Activated CD4-positive, alpha-beta T cell treated with anti-CD3 and anti-CD28 coated beads for 24 hours (primary cell): ENCODE measurements around the gene ATP6V0A4.
A peak's percentile ranks its signal among the peaks of the same experiment; 100 is the strongest.
"Not testable (repeated sequence)": the region's sequence is repeated elsewhere in the genome, so short reads cannot be mapped to it uniquely, and the experiment has no call there.

ENCODE experiments used
- DNase-seq, 2 donors: peaks; one replicate each; pipeline ENCODE4 v3.0.0-alpha.2; 2020; ENCODE audit warnings: low read depth in 2 of 2

The ATP6V0A4 gene

DNA sequence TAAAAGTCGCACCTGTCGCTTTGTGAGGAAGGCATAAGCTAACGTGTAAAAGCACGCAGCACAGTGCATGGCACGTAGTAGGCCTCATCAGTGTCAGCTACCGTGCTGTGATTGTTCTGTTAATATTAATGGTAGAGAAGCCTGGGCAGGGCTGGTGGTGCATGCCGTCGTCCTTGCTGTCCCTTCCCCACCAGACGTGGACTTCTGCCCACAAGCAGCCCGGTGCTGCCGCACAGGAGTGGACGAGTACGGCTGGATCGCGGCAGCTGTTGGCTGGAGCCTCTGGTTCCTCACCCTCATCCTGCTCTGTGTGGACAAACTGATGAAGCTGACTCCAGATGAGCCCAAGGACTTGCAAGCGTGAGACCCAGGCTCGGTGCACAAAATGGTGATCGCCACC lies 4.7 kb upstream of the ATP6V0A4 start:
- DNase-seq: no peak

DNA sequence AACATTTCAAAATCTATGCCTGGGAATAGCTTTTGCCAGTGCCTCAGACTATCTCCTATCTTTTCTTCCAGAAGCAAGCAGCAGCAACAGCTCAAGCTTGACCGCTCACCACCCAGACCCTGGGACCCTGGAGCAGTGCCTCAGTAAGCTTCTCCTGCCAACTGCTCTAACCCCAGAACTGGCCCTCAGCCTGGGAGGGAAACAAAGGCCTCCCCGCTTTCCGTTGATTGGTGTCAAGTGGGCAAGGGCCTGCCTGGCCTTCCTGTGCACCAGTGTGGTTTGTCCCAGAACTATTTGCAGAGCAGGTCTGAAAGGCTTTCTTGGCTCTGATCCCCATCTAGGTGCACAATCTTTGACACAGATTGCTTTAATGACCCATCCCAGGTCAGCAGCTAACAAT lies 3.3 kb upstream of the ATP6V0A4 start:
- no peak for DNase-seq

DNA sequence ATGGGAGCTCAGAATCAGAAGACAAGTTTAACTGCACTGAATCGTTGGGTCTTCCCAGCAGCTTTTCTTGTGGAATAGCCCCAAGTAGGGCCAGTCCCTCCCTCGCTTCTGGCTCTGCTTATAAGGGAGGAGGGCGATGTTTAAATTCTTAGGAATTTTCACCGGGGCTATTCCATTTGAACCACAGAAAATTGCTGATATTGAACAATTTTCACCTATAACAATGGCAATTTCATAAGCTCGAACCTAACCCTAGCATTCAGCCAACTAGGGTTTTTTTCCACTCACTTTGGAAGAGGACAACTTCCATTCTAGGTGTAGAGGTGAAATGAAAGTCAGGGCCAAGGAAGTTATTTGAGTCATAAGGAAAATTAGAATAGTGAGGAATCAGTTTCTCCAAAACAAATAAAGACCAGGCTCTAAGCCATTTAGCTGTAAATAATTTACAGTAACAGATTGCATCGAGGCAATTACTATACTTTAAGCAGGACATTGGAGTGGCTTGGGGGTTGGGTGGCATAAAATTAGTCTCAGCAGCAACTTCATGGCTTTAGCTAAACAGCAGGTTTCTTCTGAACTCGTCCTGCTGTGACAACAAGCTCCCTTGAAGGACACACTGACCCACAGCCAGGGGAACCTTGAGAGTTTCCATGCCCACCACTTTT lies 1.5 kb upstream of the ATP6V0A4 start:
- no peak for DNase-seq

DNA sequence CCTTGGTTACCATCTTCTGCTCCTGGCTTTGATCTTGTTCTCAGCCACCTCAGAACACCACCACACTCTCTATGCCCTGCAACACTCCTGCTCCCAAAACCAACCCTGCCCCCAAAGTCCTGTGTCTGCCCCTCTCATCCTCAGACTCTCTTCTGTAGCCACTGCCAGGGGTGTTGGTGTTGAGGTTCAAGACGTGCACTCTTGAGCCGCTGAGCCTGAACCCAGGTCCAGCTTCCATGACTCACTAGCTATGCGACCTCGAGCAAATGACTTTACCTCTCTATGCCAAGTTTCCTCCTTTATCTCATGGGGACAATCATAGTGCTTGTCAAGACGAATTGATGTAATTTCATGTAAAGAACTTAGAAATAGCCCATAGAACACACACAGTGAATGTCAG lies 840 bp upstream of the ATP6V0A4 start:
- no peak for DNase-seq

DNA sequence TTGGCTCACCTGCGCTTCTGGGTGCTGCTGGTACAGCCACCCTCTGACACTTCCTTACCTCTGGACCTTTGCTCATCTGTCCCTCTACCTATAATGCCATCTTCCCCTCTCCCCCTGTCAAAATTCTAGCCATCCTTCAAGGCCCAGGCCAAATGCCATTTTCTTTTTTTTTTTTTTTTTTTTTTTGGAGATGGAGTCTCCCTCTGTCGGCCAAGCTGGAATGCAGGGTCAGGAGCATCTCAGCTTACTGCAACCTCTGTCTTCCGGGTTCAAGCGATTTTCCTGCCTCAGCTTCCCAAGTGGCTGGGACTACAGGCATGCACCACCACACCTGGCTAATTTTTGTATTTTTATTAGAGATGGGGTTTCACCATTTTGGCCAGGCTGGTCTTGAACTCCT lies 950 bp downstream of the ATP6V0A4 start:
- DNase-seq: not testable (repeated sequence)

DNA sequence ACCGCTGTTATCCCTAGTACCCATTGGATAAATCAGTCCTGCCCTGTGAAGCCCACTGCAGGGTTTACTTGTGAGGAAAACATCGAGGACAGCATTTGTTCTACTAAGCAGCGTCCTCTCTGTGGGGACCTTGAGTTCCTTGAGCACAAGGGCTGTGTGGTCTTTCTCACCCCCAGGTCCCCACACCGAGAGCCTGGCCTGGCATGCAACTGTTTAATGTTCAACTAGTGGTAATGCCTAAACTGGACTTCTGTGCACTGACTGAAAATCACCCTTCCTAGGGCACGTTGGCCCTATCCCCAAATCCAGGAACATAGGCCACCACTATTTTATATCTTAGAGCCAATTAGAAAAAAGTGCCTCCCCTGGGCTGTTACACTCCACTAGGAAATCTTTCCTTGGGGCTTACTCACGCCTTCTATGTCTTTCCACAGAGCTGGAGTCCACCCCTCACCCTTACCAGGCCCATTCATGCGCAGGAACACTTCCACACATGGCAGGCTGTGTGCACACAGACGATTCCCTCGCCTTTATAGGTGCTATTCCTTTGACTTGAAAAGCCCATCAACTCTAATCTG lies 1.9 kb downstream of the ATP6V0A4 start:
- DNase-seq: no peak

DNA sequence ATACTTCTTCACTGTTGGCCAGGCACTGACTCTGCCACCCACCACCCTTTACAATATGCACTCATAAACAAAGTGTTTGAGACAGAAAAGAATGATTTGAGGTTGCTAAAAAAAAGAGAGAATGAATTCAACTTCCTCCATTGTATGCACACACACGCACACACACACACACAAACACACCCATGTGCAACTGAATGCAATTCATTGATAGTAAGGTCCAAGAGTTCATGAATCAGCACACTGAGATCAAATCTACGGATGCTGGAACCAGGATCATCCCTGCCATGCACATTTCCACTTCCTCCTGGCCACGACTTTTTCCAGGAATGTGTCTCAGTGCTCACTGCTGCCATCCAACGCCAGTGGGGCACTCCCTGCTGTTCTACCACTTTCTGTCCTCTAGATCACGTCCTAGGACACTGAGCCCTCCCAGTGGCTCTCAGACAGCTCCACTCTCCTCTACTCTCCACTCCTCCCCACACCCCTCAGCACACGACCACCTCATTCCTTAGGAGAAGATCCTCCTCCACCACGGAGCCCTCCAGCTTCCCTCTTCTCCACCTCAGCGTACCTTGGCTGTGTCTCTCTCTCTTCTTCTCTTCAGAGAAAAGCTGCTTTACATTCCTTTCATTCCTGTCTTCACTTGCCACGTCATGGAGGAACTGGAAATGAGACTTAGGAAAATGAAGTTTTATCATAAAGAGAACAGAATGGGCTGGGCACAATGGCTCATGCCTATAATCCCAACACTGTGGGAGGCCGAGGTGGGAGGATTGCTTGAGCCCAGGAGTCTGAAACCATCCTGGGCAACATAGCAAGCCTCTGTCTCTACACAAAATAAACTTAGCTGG lies 12.2 kb downstream of the ATP6V0A4 start:
- no peak for DNase-seq

DNA sequence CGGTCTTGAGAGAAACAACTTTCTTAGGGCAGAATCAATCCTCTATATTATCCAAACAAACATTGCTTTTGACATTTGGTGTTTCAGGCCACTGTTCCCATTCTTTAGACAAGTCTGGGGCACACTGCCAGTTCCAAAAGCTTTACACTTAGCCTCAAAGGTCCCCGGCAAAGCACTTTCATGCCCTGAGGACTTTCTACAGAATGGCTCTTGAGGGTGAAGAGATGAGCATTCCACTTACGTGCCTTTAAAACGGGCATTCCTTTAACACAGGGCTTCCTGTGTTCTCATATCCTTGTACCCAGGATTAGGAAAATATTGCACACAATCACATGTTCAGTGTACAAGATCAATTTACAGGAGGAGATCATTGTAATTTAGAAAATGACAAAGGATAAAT lies 13.3 kb downstream of the ATP6V0A4 start:
- DNase-seq: no peak

DNA sequence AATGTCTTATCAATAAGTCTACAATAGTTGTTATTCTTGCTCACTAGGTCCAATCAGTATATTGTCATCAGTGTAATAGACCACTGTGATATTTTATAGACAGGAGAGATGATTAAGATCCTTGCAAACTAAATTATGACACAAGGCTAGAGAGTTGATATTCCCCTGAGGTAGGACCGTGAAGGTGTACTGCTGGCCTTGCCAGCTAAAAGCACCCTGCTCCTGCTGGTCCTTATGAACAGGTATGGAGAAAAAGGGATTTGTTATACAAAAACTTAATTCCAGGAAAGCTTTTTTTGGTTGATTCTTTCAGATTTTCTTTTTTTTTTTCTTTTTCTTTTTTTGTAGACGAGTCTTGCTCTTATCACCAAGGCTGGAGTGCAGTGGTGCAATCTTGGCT lies 17.0 kb downstream of the ATP6V0A4 start:
- DNase-seq: no peak

DNA sequence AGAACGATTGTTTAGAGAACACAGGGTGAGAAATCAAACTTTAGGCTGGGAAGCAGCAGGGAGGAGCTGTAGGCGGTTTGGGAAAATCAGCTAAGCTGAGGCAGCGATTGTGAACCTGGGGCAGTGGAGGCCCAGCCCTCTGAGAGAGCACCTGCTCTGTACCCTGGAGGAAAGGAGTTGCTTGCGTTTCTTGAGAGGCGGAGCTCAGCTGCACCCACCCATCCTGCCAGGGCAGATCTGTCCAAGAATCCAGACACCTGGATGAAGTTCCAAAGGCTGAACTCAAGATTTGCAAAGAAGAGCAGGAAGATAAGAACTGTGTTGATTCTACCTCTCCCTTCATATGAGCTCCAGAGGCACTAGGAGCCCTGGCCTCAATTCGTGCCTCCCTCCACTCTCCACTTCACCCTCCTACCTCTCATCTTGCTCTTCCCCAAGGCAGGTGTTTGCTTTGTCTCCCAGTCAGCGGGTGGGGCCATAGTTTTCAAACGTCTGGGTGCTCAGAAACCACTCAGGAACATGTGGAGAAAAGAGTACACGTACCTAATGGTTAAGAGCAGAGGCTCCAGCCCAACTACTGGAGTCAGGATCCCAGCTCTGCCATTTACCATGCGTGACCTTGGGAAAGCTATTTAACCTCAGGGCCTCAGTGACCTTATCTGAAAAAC lies 21.7 kb downstream of the ATP6V0A4 start:
- no peak for DNase-seq

DNA sequence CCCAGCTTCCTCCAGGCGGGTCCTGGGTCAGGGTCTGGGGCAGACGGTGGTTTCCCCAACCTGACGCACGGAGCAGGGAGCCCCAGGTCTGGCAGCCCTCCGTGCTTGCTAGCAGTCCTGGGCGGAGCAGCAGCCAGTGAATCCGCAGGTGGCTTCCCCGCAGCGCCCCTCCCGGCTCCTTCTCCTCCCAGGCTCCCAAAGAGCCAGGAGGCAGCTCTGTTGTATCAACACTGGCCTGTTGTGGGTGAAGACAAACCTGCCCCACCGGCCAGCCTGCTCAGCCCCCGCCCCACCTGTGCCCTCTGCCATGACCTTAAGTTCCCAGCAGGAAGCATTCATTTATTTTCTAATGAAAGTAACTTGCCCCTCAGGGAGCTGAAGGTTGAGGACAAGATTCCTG lies 24.2 kb downstream of the ATP6V0A4 start:
- DNase-seq: no peak

DNA sequence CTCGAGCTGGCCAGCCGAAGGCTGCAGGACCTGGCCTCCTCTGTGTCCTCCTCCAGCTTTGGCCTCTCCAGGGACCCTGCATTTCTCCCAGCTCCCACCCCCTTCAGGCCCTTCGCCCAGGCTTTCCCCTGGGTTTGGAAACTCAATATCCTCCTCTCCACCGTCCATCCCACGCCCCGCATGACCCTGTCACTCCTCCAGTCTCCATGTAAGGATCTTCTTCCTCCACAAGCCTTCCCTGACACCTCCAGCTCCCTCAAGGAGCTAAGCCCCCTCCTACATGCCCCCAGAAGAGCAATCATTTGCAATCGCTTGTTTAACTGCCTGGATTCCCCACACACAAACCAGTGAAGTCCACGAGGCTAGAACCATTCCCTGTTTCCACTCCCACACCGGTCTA lies 24.8 kb downstream of the ATP6V0A4 start:
- no peak for DNase-seq

DNA sequence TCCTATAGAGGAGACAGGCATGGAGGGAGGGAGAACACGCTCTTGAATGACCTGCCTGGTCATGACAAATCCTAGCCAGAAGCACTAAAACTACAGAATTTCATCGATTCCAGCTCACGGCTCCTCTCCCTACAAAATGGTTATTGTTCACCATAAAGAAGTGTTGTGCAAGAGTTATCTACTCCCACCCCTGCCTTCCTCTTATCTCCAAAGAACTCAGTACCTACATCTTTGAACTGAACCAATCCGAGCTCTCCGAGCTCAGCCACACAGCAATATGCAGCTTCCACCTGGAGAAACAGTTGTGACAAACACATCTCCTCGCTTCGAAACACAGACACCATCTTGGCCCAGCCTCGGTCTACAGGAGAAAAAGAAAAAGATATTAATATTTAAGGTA lies 27.1 kb downstream of the ATP6V0A4 start:
- DNase-seq: no peak

DNA sequence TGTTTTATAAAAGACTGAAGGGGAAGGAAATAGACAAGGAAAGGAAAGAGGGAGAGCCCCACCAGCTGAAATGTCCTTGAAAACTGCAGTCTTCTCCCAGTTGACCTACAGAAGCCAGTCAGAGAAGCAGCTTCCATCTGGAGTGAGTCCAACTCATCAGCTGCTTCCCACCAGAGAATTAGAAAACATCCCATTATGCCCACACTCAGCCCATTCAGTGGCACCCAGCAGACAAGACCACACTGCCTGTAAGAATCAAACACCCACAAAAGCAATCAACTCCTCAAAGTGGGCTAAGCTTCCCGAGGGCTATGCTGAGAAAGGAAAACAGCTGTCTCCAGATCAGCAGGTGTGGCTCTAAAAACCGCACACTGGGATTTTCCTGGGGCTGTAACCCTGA lies 29.8 kb downstream of the ATP6V0A4 start:
- DNase-seq: no peak

DNA sequence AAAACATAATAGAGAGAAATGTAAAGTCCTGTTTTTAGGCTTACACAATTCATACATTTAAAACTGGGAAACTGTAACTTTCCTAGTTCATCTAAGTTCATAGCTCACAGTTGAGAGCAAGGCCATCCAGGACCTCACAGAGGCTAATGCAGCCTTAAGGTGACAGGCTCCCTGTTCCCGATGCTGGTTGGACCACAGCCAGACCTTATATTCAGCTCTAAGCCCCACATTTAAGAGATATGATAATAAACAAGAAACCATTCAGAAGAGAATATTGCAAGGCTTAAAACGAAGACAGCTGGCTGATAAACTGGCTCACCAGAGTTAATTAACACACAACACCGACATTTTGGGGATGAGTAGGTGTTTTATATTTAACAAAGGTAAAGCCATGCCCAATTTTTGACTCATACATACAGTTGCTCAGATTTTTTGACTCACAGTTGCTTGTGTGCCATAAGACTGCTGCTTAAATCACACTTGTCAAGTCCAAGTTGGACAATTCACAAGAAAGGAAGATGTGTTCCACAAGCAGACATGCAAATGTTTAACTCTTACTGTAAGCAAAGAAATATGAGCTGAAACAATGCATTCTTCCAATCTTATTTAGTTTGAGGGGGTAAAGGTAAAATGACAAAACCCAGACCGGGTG lies 41.3 kb downstream of the ATP6V0A4 start:
- DNase-seq: no peak

DNA sequence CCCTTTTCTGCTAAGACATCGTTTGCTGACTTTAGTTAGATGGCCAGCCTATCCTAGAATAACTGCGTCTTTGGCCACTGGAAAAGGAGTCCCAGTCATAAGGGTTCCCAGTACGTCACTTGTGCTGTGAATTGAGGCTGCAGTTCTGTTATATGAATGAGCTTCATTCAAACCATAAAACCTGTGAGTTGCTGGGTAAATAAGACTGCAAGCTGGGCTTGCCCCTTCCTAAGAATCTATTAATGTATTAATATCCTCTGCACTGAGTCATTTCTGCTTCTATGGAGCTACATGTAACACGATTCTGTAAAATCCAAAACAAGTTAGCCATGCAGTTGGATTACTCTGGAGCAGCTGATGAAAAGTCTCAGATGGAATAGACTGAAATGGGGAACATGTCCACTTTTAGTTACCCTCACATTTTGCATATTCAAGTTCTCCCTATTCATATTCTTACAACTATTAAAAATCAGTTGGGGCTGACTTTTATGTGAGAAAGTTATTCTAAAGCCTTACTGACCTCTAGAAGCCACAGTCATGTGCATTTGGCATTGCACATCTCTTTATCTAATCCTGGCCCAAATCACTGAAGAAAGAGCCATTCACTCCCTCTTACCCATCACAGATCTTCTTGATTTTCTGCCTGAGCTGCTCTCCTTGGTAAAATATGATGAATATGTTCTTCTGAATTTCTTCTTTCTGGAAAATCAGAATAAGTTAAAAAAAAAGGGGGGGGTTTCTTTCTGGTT lies 42.0 kb downstream of the ATP6V0A4 start:
- no peak for DNase-seq

DNA sequence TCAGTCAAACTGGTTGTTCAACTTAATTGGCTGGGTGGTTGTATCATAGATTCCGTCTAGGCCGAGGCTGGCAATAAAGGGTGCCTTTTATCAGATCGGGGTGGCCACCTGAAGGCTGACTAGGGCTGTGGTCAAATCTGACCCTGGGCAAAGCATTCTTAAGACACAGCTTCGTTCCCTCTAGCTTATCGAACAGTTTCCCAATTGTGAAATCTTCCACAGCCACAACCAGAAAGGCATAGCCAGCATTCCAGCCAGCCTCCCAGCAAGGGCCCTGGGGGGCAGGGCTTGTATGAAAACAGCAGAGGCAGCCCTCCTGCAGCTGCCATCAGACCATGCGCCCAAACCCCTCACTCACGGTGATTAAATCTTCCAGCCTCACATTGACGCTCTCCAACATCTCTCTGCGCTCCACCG lies 42.7 kb downstream of the ATP6V0A4 start:
- no peak for DNase-seq

DNA sequence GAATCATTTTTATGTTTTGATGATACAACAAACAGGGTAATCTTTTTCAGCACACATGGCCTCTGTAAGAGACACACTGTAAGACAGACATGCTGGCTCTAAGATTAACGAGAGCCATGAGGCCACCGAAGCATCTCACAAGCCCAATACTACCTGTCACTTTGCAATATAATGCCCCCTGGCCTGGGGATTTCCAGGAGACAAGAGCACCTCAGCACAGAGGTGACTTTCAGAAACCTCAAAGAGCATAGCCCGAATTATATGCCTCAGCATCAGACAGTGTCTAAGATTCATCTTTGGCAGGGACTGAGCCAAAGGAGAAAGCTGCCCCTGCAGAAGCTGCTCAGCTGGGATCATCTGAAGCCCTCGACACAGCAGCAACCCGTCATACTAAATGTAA lies 44.4 kb downstream of the ATP6V0A4 start:
- DNase-seq: no peak

DNA sequence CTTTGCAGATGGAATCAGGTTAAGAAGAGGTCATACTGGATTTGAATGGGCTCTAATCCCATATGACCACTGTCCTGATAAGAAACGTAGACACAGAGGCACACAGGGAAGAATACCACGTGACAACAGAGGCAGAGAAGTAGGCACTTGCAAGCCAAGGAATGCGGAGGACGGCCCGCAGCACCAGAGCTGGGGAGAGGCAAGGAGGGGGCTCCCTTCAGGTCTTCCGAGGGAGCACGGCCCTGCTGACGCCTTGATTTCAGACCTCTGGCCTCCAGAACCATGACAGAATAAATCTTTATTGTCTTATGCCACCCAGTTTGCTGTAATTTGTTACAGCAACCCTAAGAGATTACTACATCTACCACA lies 44.9 kb downstream of the ATP6V0A4 start:
- no peak for DNase-seq

DNA sequence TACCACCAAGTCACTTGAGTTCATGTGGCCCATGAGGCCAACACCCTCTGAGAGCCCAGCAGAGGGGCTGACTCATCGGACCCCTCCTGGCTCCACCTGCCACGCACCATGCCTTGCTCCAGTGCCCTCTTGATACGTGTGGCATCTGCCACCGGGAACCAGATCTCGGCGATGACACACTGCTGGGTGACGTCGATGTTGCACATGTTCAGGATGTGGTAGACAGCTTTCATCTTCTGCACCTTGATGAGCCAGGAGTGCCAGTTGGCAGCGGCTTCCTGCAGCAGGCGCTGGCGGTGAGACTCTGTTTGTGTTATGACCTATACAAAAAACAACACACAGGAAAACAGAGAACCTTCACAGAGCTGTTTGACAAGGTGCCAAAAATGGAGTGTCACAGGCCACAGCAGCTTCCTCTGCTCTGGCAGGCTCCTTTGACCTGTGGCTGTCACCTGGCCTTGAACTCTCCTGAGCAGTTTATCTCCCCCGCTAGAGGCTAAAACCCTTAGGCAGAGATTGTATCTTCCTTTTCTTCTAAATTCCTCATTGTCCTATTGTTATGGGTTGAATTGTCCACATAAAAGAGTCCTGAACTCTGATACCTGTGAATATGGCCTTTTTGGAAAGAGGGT lies 45.4 kb downstream of the ATP6V0A4 start:
- peak; percentile 64 to 75 for DNase-seq

DNA sequence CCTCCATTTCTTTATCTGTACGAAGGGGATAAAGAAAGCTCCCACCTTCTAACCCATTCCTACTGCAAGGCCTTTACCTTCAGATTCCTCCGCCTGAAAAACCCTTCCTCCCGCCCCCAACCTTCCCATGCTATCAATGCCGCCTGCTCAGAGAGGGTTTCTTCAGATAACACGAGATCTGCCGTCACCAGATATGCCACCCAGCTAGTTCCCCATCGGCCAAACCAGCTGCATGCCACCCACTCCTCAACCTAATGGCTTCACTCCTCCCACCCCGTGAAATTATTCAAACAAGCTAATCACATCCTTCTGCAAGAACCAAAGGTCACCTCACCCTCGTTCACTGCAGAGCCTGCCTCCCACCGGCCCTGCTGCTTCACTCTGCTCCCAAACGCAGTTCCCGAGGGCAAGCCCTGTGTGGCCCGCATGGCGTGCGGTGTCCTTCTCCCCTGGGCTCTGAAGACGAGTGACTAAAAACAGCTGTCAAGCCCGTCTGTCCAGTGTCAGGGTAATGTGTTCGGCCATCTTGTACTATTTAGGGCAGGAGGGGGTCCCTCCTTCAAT lies 47.0 kb downstream of the ATP6V0A4 start:
- DNase-seq: no peak
